ENCODE data around the gene PRR14. TPM values are rescaled to one million over a fixed set of nuclear protein-coding genes. Genes with fewer than 3 reads are reported as not detected.

Gene PRR14
- total RNA-seq, 1 experiment from 2014 or later: 77.6 TPM

GRCh38 chr16:30678586-30678970 is 27.8 kb downstream of the PRR14 start:
- DNase-seq (ENCODE audit: low read depth, low spot score): no peak
- no peak overlapping the region for H3K27ac ChIP-seq (ENCODE audit: low read length)
- H3K4me3 ChIP-seq (ENCODE audit: low read depth in 2 of 2, low read length in 2 of 2): no peak overlapping the region
- BruUV-seq (replicated peaks): no TSS peak
- intact Hi-C loops (cut with micrococcal nuclease; ENCODE audit: unreplicated experiment) (no loop called here), in situ Hi-C loops (cut with HindIII; ENCODE audit: low pct_unique_long_range_greater_than_20kb, low sequenced_read_pairs) (no loop called here)
- ATAC-seq: no peak
- TF ChIP-seq POLR2AphosphoS5 (IDR thresholded peaks at IDR 0.05; ENCODE audit: low read depth, low read length) (no peak), TCF7L2 (IDR thresholded peaks at IDR 0.05; ENCODE audit: low read depth, low read length) (no peak), SIN3A (IDR thresholded peaks at IDR 0.05; ENCODE audit: borderline replicate concordance, insufficient read depth, low read depth, low read length) (no peak)
- ChIA-PET CTCF (interaction anchor here (0.5 kb wide), 1 partner anchor 15 kb away, joined by 3 read pairs; no protein-coding TSS in a partner anchor), POLR2A (no interaction called here)
- H3K27me3 ChIP-seq (ENCODE audit: control insufficient read depth, insufficient read depth, low read length): no peaks in the 10 kb centered on the region
- H3K9me3 ChIP-seq (ENCODE audit: control insufficient read depth, insufficient read depth, low read depth, low read length): no peaks in the 10 kb centered on the region
- no peaks in the 10 kb centered on the region for H3K4me1 ChIP-seq (ENCODE audit: control insufficient read depth, insufficient read depth, low read length)
- H3K36me3 ChIP-seq (ENCODE audit: control insufficient read depth, insufficient read depth, low read length): no peaks in the 10 kb centered on the region

GRCh38 chr16:30680326-30680725 is 29.6 kb downstream of the PRR14 start:
- Histone ChIP-seq H3K4me1 (ENCODE audit: control insufficient read depth, insufficient read depth, low read length) (no peaks in the 10 kb centered on the region), H3K36me3 (ENCODE audit: control insufficient read depth, insufficient read depth, low read length) (no peaks in the 10 kb centered on the region), H3K4me3 (ENCODE audit: low read depth in 2 of 2, low read length in 2 of 2) (no peak overlapping the region), H3K27ac (ENCODE audit: low read length) (no peak overlapping the region), H3K27me3 (ENCODE audit: control insufficient read depth, insufficient read depth, low read length) (no peaks in the 10 kb centered on the region), H3K9me3 (ENCODE audit: control insufficient read depth, insufficient read depth, low read depth, low read length) (no peaks in the 10 kb centered on the region)
- ATAC-seq (no peak), DNase-seq (ENCODE audit: low read depth, low spot score) (no peak)
- no peak for TF ChIP-seq SIN3A (IDR thresholded peaks at IDR 0.05; ENCODE audit: borderline replicate concordance, insufficient read depth, low read depth, low read length)
- TF ChIP-seq, protein P1, sequence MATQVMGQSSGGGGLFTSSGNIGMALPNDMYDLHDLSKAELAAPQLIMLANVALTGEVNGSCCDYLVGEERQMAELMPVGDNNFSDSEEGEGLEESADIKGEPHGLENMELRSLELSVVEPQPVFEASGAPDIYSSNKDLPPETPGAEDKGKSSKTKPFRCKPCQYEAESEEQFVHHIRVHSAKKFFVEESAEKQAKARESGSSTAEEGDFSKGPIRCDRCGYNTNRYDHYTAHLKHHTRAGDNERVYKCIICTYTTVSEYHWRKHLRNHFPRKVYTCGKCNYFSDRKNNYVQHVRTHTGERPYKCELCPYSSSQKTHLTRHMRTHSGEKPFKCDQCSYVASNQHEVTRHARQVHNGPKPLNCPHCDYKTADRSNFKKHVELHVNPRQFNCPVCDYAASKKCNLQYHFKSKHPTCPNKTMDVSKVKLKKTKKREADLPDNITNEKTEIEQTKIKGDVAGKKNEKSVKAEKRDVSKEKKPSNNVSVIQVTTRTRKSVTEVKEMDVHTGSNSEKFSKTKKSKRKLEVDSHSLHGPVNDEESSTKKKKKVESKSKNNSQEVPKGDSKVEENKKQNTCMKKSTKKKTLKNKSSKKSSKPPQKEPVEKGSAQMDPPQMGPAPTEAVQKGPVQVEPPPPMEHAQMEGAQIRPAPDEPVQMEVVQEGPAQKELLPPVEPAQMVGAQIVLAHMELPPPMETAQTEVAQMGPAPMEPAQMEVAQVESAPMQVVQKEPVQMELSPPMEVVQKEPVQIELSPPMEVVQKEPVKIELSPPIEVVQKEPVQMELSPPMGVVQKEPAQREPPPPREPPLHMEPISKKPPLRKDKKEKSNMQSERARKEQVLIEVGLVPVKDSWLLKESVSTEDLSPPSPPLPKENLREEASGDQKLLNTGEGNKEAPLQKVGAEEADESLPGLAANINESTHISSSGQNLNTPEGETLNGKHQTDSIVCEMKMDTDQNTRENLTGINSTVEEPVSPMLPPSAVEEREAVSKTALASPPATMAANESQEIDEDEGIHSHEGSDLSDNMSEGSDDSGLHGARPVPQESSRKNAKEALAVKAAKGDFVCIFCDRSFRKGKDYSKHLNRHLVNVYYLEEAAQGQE (IDR thresholded peaks at IDR 0.05; ENCODE audit: insufficient read depth in 1 of 2, low read depth in 2 of 2, low read length in 1 of 2): no peak
- no peak for TF ChIP-seq CTCF (IDR thresholded peaks at IDR 0.05)
- no peak for TF ChIP-seq TCF7L2 (IDR thresholded peaks at IDR 0.05; ENCODE audit: low read depth, low read length)
- TF ChIP-seq POLR2AphosphoS5 (IDR thresholded peaks at IDR 0.05; ENCODE audit: low read depth, low read length): no peak
- CTCF ChIA-PET: no interaction called here
- intact Hi-C loops (cut with micrococcal nuclease; ENCODE audit: unreplicated experiment) (no loop called here), in situ Hi-C loops (cut with HindIII; ENCODE audit: low pct_unique_long_range_greater_than_20kb, low sequenced_read_pairs) (no loop called here)
- no TSS peak for BruUV-seq (replicated peaks)
- POLR2A ChIA-PET: no interaction called here

GRCh38 chr16:30688701-30689100 is 37.9 kb downstream of the PRR14 start:
- 0 out of 2 replicates have a peak, but pooled peaks have one; percentile 42 for ATAC-seq
- Histone ChIP-seq H3K4me3 (ENCODE audit: low read depth in 2 of 2, low read length in 2 of 2) (no peak overlapping the region), H3K9me3 (ENCODE audit: control insufficient read depth, insufficient read depth, low read depth, low read length) (no peaks in the 10 kb centered on the region), H3K4me1 (ENCODE audit: control insufficient read depth, insufficient read depth, low read length) (no peaks in the 10 kb centered on the region), H3K36me3 (ENCODE audit: control insufficient read depth, insufficient read depth, low read length) (no peaks in the 10 kb centered on the region), H3K27ac (ENCODE audit: low read length) (no peak overlapping the region), H3K27me3 (ENCODE audit: control insufficient read depth, insufficient read depth, low read length) (no peaks in the 10 kb centered on the region)
- no TSS peak for BruUV-seq (replicated peaks)
- POLR2A ChIA-PET: no interaction called here
- DNase-seq (ENCODE audit: low read depth, low spot score): no peak
- intact Hi-C loops (cut with micrococcal nuclease; ENCODE audit: unreplicated experiment) (no loop called here), in situ Hi-C loops (cut with HindIII; ENCODE audit: low pct_unique_long_range_greater_than_20kb, low sequenced_read_pairs) (no loop called here)
- no peak for TF ChIP-seq POLR2AphosphoS5 (IDR thresholded peaks at IDR 0.05; ENCODE audit: low read depth, low read length)
- TF ChIP-seq TCF7L2 (IDR thresholded peaks at IDR 0.05; ENCODE audit: low read depth, low read length): no peak
- TF ChIP-seq, protein P1 (IDR thresholded peaks at IDR 0.05; ENCODE audit: insufficient read depth in 1 of 2, low read depth in 2 of 2, low read length in 1 of 2): no peak
- TF ChIP-seq SIN3A (IDR thresholded peaks at IDR 0.05; ENCODE audit: borderline replicate concordance, insufficient read depth, low read depth, low read length): no peak
- no peak for TF ChIP-seq CTCF (IDR thresholded peaks at IDR 0.05)
- CTCF ChIA-PET: no interaction called here

All from Panc1 (cell line).